Uterine smooth muscle cell (primary cell): ENCODE results near the gene FOXP2. TPM values are rescaled to one million over a fixed set of nuclear protein-coding genes. Genes with fewer than 3 reads are reported as not detected.

Experiments
- total RNA-seq: library from RNA; depleted of rRNA; stranded (reverse); fragments of >200 nt; gene quantifications from 2 replicates; pipeline ENCODE4 v1.2.3, GENCODE V29; 2014

Gene FOXP2
- 3.5 and 6.6 TPM in 2 replicates for total RNA-seq

DNA sequence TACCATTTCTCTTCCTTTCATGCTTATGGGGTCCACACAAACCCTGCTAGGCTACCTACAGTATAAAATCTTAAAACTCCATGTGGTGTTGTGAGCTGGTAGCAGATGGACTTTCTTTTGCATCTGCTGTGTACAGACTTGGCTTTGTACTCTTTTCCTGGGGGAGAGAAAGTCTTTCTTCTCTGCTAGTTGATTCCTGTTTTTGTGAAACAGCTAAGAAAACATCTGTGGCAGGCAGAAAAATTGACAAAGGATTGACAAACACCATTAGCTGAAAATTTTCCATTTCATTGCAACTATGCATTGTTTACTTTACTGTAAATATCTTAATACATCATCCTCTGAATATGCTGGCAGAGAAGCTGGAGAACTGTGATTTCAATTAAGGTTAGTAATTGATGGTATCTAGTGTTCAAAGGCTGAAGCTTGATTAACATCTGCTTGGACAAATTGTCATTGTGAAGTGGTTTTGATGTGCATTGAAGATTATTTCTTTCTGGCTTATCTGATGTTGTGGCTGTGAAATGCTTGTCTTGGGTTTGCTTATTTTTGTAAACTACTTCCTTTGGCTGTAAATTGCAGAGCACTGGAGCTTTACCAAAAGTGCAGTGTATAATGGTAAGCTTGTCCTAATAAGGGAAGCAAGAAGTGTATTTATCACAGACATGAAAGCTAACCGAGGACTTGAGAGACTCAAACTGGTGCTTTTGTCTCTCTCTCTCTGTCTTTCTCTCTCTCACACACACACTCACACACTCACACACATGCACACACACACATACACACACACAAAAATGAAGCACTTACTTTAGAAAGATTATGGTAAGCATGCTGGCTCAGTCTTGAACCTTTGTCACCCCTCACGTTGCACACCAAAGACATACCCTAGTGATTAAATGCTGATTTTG lies at the start of gene FOXP2:
Gene FOXP2 (plus strand): TSS at position 660 of the 908 bp plus-strand sequence. CDS start 11,697 bp downstream, outside the sequence.

